Measurements from ENCODE around the gene VAV3. TPM values are rescaled to one million over a fixed set of nuclear protein-coding genes. Genes with fewer than 3 reads are reported as not detected.
"Not testable (repeated sequence)": the region's sequence is repeated elsewhere in the genome, so short reads cannot be mapped to it uniquely, and the experiment has no call there.

The VAV3 gene
- total and polyA plus RNA-seq, 2 of the 13 experiments (the other 11 are each of a cell fraction or from before 2014, with no cell fraction given), result 15.9 to 29.8 TPM

- in situ Hi-C loops (cut with HindIII; ENCODE audit: extremely low pct_ligation_motif_present, low pct_unique_long_range_greater_than_20kb), result no loop called here
- ChIA-PET POLR2A (no interaction called here), CTCF (ENCODE audit: low intra/inter-chr PET ratio, low total read pairs) (no interaction called here)
- intact Hi-C loops (cut with micrococcal nuclease; ENCODE audit: unreplicated experiment), result no loop called here
- BruUV-seq (replicated peaks), result no TSS peak
- 82% methylated on average over 4 of the region's 4 CpGs for WGBS (ENCODE audit: low lambda C conversion rate)
- Histone ChIP-seq H3K36me3 (replicated peaks in 1 of 2; ENCODE audit: control insufficient read depth in 1 of 2, insufficient read depth in 2 of 2, low read length in 2 of 2) (no peaks in the 10 kb centered on the region), H3K27me3 (ENCODE audit: control insufficient read depth in 1 of 2, insufficient read depth in 2 of 2, low read length in 2 of 2) (no peaks in the 10 kb centered on the region), H3K27ac (ENCODE audit: extremely low read length, insufficient read depth, low read length) (no peak overlapping the region), H3K4me2 (ENCODE audit: low read depth, low read length) (no peak overlapping the region), H3K9me3 (ENCODE audit: low read length) (no peaks in the 10 kb centered on the region), H3K79me2 (ENCODE audit: insufficient read depth, low read length) (no peaks in the 10 kb centered on the region), H3K9ac (ENCODE audit: insufficient read depth, low read depth, low read length) (no peak overlapping the region), H3K4me1 (ENCODE audit: insufficient read depth, low read length) (peaks cover 7% of the 10 kb centered on the region; the same call in 1 of the 2 replicates), H2AFZ (ENCODE audit: low read length) (no peak overlapping the region), H4K20me1 (ENCODE audit: insufficient read depth, low read length) (no peaks in the 10 kb centered on the region), H3K4me3 (replicated peaks in 1 of 3; ENCODE audit: insufficient read depth in 1 of 3, low read depth in 2 of 3, low read length in 3 of 3) (no peak overlapping the region)
- DNase-seq (ENCODE audit: low spot score) (no peak), FAIRE-seq (no peak), ATAC-seq (no peak)
- TF ChIP-seq ZMAT3 (CRISPR knock-in tag; conservative IDR thresholded peaks at IDR 0.05) (no peak), ZNF891 (CRISPR knock-in tag; IDR thresholded peaks at IDR 0.05) (no peak), RBAK (CRISPR knock-in tag; IDR thresholded peaks at IDR 0.05) (no peak), PAX8 (CRISPR knock-in tag; IDR thresholded peaks at IDR 0.05; ENCODE audit: borderline replicate concordance) (no peak), ZNF205 (CRISPR knock-in tag; IDR thresholded peaks at IDR 0.05) (no peak), ZNF138 (CRISPR knock-in tag; IDR thresholded peaks at IDR 0.05; ENCODE audit: low read depth) (no peak), ZNF639 (CRISPR knock-in tag; conservative IDR thresholded peaks at IDR 0.05) (no peak), ATF2 (CRISPR knock-in tag; IDR thresholded peaks at IDR 0.05) (no peak), ZSCAN20 (CRISPR knock-in tag; IDR thresholded peaks at IDR 0.05; ENCODE audit: borderline replicate concordance) (no peak), MTERF4 (CRISPR knock-in tag; IDR thresholded peaks at IDR 0.05) (no peak)
Observed at GRCh38 chr1:107739201-107739600, 225.8 kb downstream of the VAV3 start.

GRCh38 chr1:107733401-107733800 lies 231.6 kb downstream of the VAV3 start:
- BruUV-seq (replicated peaks); FAIRE-seq; H3K4me1 ChIP-seq (ENCODE audit: insufficient read depth, low read length); in situ Hi-C loops (cut with HindIII; ENCODE audit: extremely low pct_ligation_motif_present, low pct_unique_long_range_greater_than_20kb); H3K27ac ChIP-seq (ENCODE audit: extremely low read length, insufficient read depth, low read length); intact Hi-C loops (cut with micrococcal nuclease; ENCODE audit: unreplicated experiment); H3K79me2 ChIP-seq (ENCODE audit: insufficient read depth, low read length); H4K20me1 ChIP-seq (ENCODE audit: insufficient read depth, low read length); POLR2A ChIA-PET; ATAC-seq; H3K36me3 ChIP-seq (replicated peaks in 1 of 2; ENCODE audit: control insufficient read depth in 1 of 2, insufficient read depth in 2 of 2, low read length in 2 of 2); H3K4me2 ChIP-seq (ENCODE audit: low read depth, low read length); CTCF ChIA-PET (ENCODE audit: low intra/inter-chr PET ratio, low total read pairs); H2AFZ ChIP-seq (ENCODE audit: low read length); DNase-seq (ENCODE audit: low spot score); H3K9me3 ChIP-seq (ENCODE audit: low read length); H3K4me3 ChIP-seq (replicated peaks in 1 of 3; ENCODE audit: insufficient read depth in 1 of 3, low read depth in 2 of 3, low read length in 3 of 3); H3K27me3 ChIP-seq (ENCODE audit: control insufficient read depth in 1 of 2, insufficient read depth in 2 of 2, low read length in 2 of 2); H3K9ac ChIP-seq (ENCODE audit: insufficient read depth, low read depth, low read length): not testable (repeated sequence)
- 69% methylated on average over 7 of the region's 7 CpGs for WGBS (ENCODE audit: low lambda C conversion rate)
